ENCODE data around the gene GRB10. TPM values are rescaled to one million over a fixed set of nuclear protein-coding genes. Genes with fewer than 3 reads are reported as not detected.

The GRB10 gene
- total and polyA plus RNA-seq, 4 experiments from 2014 or later, result 0.83 to 7.7 (median 5.0) TPM

- Histone ChIP-seq H3K9me3 (ENCODE audit: control insufficient read depth in 1 of 2, low read length in 2 of 2) (no peaks in the 10 kb centered on the region), H3K4me1 (ENCODE audit: insufficient read depth, low read length) (peaks cover 18% of the 10 kb centered on the region), H3K4me3 (ENCODE audit: low read length in 2 of 2) (no peak overlapping the region), H3K36me3 (ENCODE audit: insufficient read depth, low read length) (no peaks in the 10 kb centered on the region), H3K27ac (ENCODE audit: low read depth, low read length) (no peak overlapping the region), H3K27me3 (ENCODE audit: insufficient read depth, low read length) (no peaks in the 10 kb centered on the region)
- H3K36me3 Mint-ChIP-seq, result peaks cover 1 to 11% of the 10 kb centered on the region in 2 donors
- H3K9me3 Mint-ChIP-seq, result no peaks in the 10 kb centered on the region
- CTCF ChIA-PET (ENCODE audit: partially characterized antibody), result interaction anchor here (2.9 kb wide), 1 partner anchor 43 kb away, joined by 11 read pairs; no protein-coding TSS in a partner anchor
- peaks cover 13 to 18% (median 17%) of the 10 kb centered on the region in 4 donors for H3K4me1 Mint-ChIP-seq
- POLR2A ChIA-PET (ENCODE audit: partially characterized antibody), result no interaction called here
- H3K27me3 Mint-ChIP-seq, result peaks cover 0 to 5% of the 10 kb centered on the region in 2 donors
- DNase-seq, result no peak
- no peak overlapping the region for H3K4me3 Mint-ChIP-seq
- no peak overlapping the region for H3K27ac Mint-ChIP-seq
- intact Hi-C loops (cut with micrococcal nuclease), result no loop called here
Observed at GRCh38 chr7:50591098-50591479, 191.6 kb downstream of the GRB10 start.

- peaks cover 16% of the 10 kb centered on the region for H3K4me1 ChIP-seq (ENCODE audit: insufficient read depth, low read length)
- Mint-ChIP-seq H3K9me3 (peaks cover 0 to 2% (median 0%) of the 10 kb centered on the region in 8 donors), H3K4me3 (no peak overlapping the region), H3K27ac (no peak overlapping the region), H3K27me3 (peaks cover 0 to 5% of the 10 kb centered on the region in 2 donors), H3K36me3 (peaks cover 1 to 11% of the 10 kb centered on the region in 2 donors), H3K4me1 (peaks cover 13 to 17% (median 15%) of the 10 kb centered on the region in 4 donors)
- no peaks in the 10 kb centered on the region for H3K36me3 ChIP-seq (ENCODE audit: insufficient read depth, low read length)
- ChIA-PET POLR2A (ENCODE audit: partially characterized antibody) (no interaction called here), CTCF (ENCODE audit: partially characterized antibody) (interaction anchor here (2.4 to 2.9 kb wide), 2 partner anchors 43 to 122 kb away, joined by 6 to 11 read pairs; no protein-coding TSS in a partner anchor)
- H3K4me3 ChIP-seq (ENCODE audit: low read length in 2 of 2), result no peak overlapping the region
- no peaks in the 10 kb centered on the region for H3K9me3 ChIP-seq (ENCODE audit: control insufficient read depth in 1 of 2, low read length in 2 of 2)
- intact Hi-C loops (cut with micrococcal nuclease), result no loop called here
- DNase-seq, result no peak
- H3K27me3 ChIP-seq (ENCODE audit: insufficient read depth, low read length), result no peaks in the 10 kb centered on the region
- no peak overlapping the region for H3K27ac ChIP-seq (ENCODE audit: low read depth, low read length)
Observed at GRCh38 chr7:50590535-50590934, 192.2 kb downstream of the GRB10 start.

- H3K27me3 ChIP-seq (ENCODE audit: insufficient read depth, low read length), result no peaks in the 10 kb centered on the region
- ChIA-PET POLR2A (ENCODE audit: partially characterized antibody) (no interaction called here), CTCF (ENCODE audit: partially characterized antibody) (interaction anchor here (1.0 to 2.9 kb wide), 3 partner anchors 42 to 121 kb away, joined by 4 to 11 read pairs (median 6); no protein-coding TSS in a partner anchor)
- intact Hi-C loops (cut with micrococcal nuclease), result no loop called here
- H3K9me3 ChIP-seq (ENCODE audit: control insufficient read depth in 1 of 2, low read length in 2 of 2), result no peaks in the 10 kb centered on the region
- no peak overlapping the region for H3K4me3 ChIP-seq (ENCODE audit: low read length in 2 of 2)
- H3K36me3 ChIP-seq (ENCODE audit: insufficient read depth, low read length), result no peaks in the 10 kb centered on the region
- peaks cover 0 to 5% of the 10 kb centered on the region in 2 donors for H3K27me3 Mint-ChIP-seq
- H3K4me1 Mint-ChIP-seq, result peaks cover 2 to 5% (median 4%) of the 10 kb centered on the region in 4 donors
- H3K9me3 Mint-ChIP-seq, result peaks cover 0 to 7% (median under 1%) of the 10 kb centered on the region in 8 donors
- no peak overlapping the region for H3K27ac Mint-ChIP-seq
- H3K4me1 ChIP-seq (ENCODE audit: insufficient read depth, low read length), result peaks cover 4% of the 10 kb centered on the region
- peaks cover 1 to 11% of the 10 kb centered on the region in 2 donors for H3K36me3 Mint-ChIP-seq
- H3K27ac ChIP-seq (ENCODE audit: low read depth, low read length), result no peak overlapping the region
- DNase-seq, result no peak
- no peak overlapping the region for H3K4me3 Mint-ChIP-seq
Observed at GRCh38 chr7:50589364-50589763, 193.3 kb downstream of the GRB10 start.

GRCh38 chr7:50588937-50589336 is 193.8 kb downstream of the GRB10 start:
- Histone ChIP-seq H3K27ac (ENCODE audit: low read depth, low read length) (no peak overlapping the region), H3K27me3 (ENCODE audit: insufficient read depth, low read length) (no peaks in the 10 kb centered on the region), H3K4me3 (ENCODE audit: low read length in 2 of 2) (no peak overlapping the region), H3K36me3 (ENCODE audit: insufficient read depth, low read length) (no peaks in the 10 kb centered on the region), H3K4me1 (ENCODE audit: insufficient read depth, low read length) (peaks cover under 1% of the 10 kb centered on the region), H3K9me3 (ENCODE audit: control insufficient read depth in 1 of 2, low read length in 2 of 2) (no peaks in the 10 kb centered on the region)
- ChIA-PET CTCF (ENCODE audit: partially characterized antibody) (interaction anchor here (1.0 to 2.9 kb wide), 4 partner anchors 42 to 121 kb away, joined by 4 to 11 read pairs (median 5); no protein-coding TSS in a partner anchor), POLR2A (ENCODE audit: partially characterized antibody) (no interaction called here)
- Mint-ChIP-seq H3K27me3 (peaks cover 0 to 5% of the 10 kb centered on the region in 2 donors), H3K9me3 (peaks cover 0 to 10% (median 4%) of the 10 kb centered on the region in 8 donors), H3K27ac (no peak overlapping the region), H3K4me3 (no peak overlapping the region), H3K36me3 (peaks cover 1 to 11% of the 10 kb centered on the region in 2 donors), H3K4me1 (peaks cover 0 to under 1% (median under 1%) of the 10 kb centered on the region in 4 donors)
- DNase-seq, result no peak
- intact Hi-C loops (cut with micrococcal nuclease), result no loop called here

- Mint-ChIP-seq H3K4me3 (no peak overlapping the region), H3K27ac (no peak overlapping the region), H3K36me3 (peaks cover 1 to 12% of the 10 kb centered on the region in 2 donors), H3K9me3 (peaks cover 0 to 20% (median 14%) of the 10 kb centered on the region in 8 donors), H3K27me3 (peaks cover 0 to 5% of the 10 kb centered on the region in 2 donors), H3K4me1 (no peaks in the 10 kb centered on the region)
- POLR2A ChIA-PET (ENCODE audit: partially characterized antibody), result no interaction called here
- Histone ChIP-seq H3K4me1 (ENCODE audit: insufficient read depth, low read length) (no peaks in the 10 kb centered on the region), H3K4me3 (ENCODE audit: low read length in 2 of 2) (no peak overlapping the region), H3K27ac (ENCODE audit: low read depth, low read length) (no peak overlapping the region), H3K27me3 (ENCODE audit: insufficient read depth, low read length) (no peaks in the 10 kb centered on the region), H3K36me3 (ENCODE audit: insufficient read depth, low read length) (no peaks in the 10 kb centered on the region), H3K9me3 (ENCODE audit: control insufficient read depth in 1 of 2, low read length in 2 of 2) (no peaks in the 10 kb centered on the region)
- CTCF ChIA-PET (ENCODE audit: partially characterized antibody), result interaction anchor here (1.0 to 1.6 kb wide), 3 partner anchors 43 to 91 kb away, joined by 4 read pairs; no protein-coding TSS in a partner anchor
- intact Hi-C loops (cut with micrococcal nuclease), result no loop called here
- no peak for DNase-seq
Observed at GRCh38 chr7:50587737-50588136, 195.0 kb downstream of the GRB10 start.

GRCh38 chr7:50584793-50585408 is 197.8 kb downstream of the GRB10 start:
- Mint-ChIP-seq H3K4me3 (no peak overlapping the region), H3K9me3 (peaks cover 0 to 26% (median 21%) of the 10 kb centered on the region in 8 donors), H3K27me3 (peaks cover 1 to 5% of the 10 kb centered on the region in 2 donors), H3K4me1 (no peaks in the 10 kb centered on the region), H3K36me3 (peaks cover 1 to 4% of the 10 kb centered on the region in 2 donors), H3K27ac (no peak overlapping the region)
- Histone ChIP-seq H3K9me3 (ENCODE audit: control insufficient read depth in 1 of 2, low read length in 2 of 2) (no peaks in the 10 kb centered on the region), H3K27ac (ENCODE audit: low read depth, low read length) (no peak overlapping the region), H3K27me3 (ENCODE audit: insufficient read depth, low read length) (no peaks in the 10 kb centered on the region), H3K4me1 (ENCODE audit: insufficient read depth, low read length) (no peaks in the 10 kb centered on the region), H3K4me3 (ENCODE audit: low read length in 2 of 2) (no peak overlapping the region), H3K36me3 (ENCODE audit: insufficient read depth, low read length) (no peaks in the 10 kb centered on the region)
- no peak for DNase-seq
- intact Hi-C loops (cut with micrococcal nuclease), result no loop called here
- POLR2A ChIA-PET (ENCODE audit: partially characterized antibody), result no interaction called here
- CTCF ChIA-PET (ENCODE audit: partially characterized antibody), result no interaction called here

GRCh38 chr7:50584386-50584785 is 198.3 kb downstream of the GRB10 start:
- DNase-seq, result no peak
- ChIA-PET CTCF (ENCODE audit: partially characterized antibody) (no interaction called here), POLR2A (ENCODE audit: partially characterized antibody) (no interaction called here)
- no peaks in the 10 kb centered on the region for H3K36me3 ChIP-seq (ENCODE audit: insufficient read depth, low read length)
- Mint-ChIP-seq H3K36me3 (peaks cover 1 to 4% of the 10 kb centered on the region in 2 donors), H3K27ac (no peak overlapping the region), H3K4me1 (no peaks in the 10 kb centered on the region), H3K27me3 (peaks cover 1 to 5% of the 10 kb centered on the region in 2 donors), H3K9me3 (peaks cover 0 to 26% (median 21%) of the 10 kb centered on the region in 8 donors), H3K4me3 (no peak overlapping the region)
- H3K9me3 ChIP-seq (ENCODE audit: control insufficient read depth in 1 of 2, low read length in 2 of 2), result no peaks in the 10 kb centered on the region
- no peaks in the 10 kb centered on the region for H3K27me3 ChIP-seq (ENCODE audit: insufficient read depth, low read length)
- no peak overlapping the region for H3K27ac ChIP-seq (ENCODE audit: low read depth, low read length)
- H3K4me3 ChIP-seq (ENCODE audit: low read length in 2 of 2), result no peak overlapping the region
- intact Hi-C loops (cut with micrococcal nuclease), result no loop called here
- no peaks in the 10 kb centered on the region for H3K4me1 ChIP-seq (ENCODE audit: insufficient read depth, low read length)
